Measurements from ENCODE around the gene LRMDA. TPM values are rescaled to one million over a fixed set of nuclear protein-coding genes. Genes with fewer than 3 reads are reported as not detected.

Gene LRMDA
- total and polyA plus RNA-seq, 2 of the 13 experiments (the other 11 are each of a cell fraction or from before 2014, with no cell fraction given), result 13.4 to 22.0 TPM

- Histone ChIP-seq H3K27me3 (ENCODE audit: control insufficient read depth in 1 of 2, insufficient read depth in 2 of 2, low read length in 2 of 2) (no peaks in the 10 kb centered on the region; a peak in 1 of 5 replicates), H3K9ac (ENCODE audit: insufficient read depth, low read depth, low read length) (no peak overlapping the region), H3K4me1 (ENCODE audit: insufficient read depth, low read length) (peaks cover 25% of the 10 kb centered on the region), H3K4me2 (ENCODE audit: low read depth, low read length) (no peak overlapping the region), H2AFZ (ENCODE audit: low read length) (no peak overlapping the region), H3K9me3 (ENCODE audit: low read length) (no peaks in the 10 kb centered on the region), H4K20me1 (ENCODE audit: insufficient read depth, low read length) (no peaks in the 10 kb centered on the region), H3K36me3 (replicated peaks in 1 of 2; ENCODE audit: control insufficient read depth in 1 of 2, insufficient read depth in 2 of 2, low read length in 2 of 2) (no peaks in the 10 kb centered on the region), H3K27ac (ENCODE audit: extremely low read length, insufficient read depth, low read length) (no peak overlapping the region), H3K79me2 (ENCODE audit: insufficient read depth, low read length) (no peaks in the 10 kb centered on the region), H3K4me3 (replicated peaks in 1 of 3; ENCODE audit: insufficient read depth in 1 of 3, low read depth in 2 of 3, low read length in 3 of 3) (no peak overlapping the region)
- intact Hi-C loops (cut with micrococcal nuclease; ENCODE audit: unreplicated experiment), result no loop called here
- CTCF ChIA-PET (ENCODE audit: low intra/inter-chr PET ratio, low total read pairs), result no interaction called here
- POLR2A ChIA-PET, result interaction anchor here (1.5 to 1.8 kb wide), 2 partner anchors 143 to 506 kb away, joined by 5 read pairs; partner anchors contain the start of gene ZNF503
- ATAC-seq (no peak), FAIRE-seq (no peak), DNase-seq (ENCODE audit: low spot score) (no peak)
- in situ Hi-C loops (cut with HindIII; ENCODE audit: extremely low pct_ligation_motif_present, low pct_unique_long_range_greater_than_20kb), result no loop called here
- TF ChIP-seq FOXO4 (CRISPR knock-in tag; conservative IDR thresholded peaks at IDR 0.05), result no peak
- TF ChIP-seq, protein P1, sequence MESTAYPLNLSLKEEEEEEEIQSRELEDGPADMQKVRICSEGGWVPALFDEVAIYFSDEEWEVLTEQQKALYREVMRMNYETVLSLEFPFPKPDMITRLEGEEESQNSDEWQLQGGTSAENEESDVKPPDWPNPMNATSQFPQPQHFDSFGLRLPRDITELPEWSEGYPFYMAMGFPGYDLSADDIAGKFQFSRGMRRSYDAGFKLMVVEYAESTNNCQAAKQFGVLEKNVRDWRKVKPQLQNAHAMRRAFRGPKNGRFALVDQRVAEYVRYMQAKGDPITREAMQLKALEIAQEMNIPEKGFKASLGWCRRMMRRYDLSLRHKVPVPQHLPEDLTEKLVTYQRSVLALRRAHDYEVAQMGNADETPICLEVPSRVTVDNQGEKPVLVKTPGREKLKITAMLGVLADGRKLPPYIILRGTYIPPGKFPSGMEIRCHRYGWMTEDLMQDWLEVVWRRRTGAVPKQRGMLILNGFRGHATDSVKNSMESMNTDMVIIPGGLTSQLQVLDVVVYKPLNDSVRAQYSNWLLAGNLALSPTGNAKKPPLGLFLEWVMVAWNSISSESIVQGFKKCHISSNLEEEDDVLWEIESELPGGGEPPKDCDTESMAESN (CRISPR knock-in tag; conservative IDR thresholded peaks at IDR 0.05), result no peak
- no peak for TF ChIP-seq MYNN (CRISPR knock-in tag; IDR thresholded peaks at IDR 0.05; ENCODE audit: low read depth)
- TF ChIP-seq ZNF597 (CRISPR knock-in tag; IDR thresholded peaks at IDR 0.05), result no peak
- no peak for TF ChIP-seq SOX13 (IDR thresholded peaks at IDR 0.05)
- no peak for TF ChIP-seq SOX13 (CRISPR knock-in tag; conservative IDR thresholded peaks at IDR 0.05 in 1 of 2, IDR thresholded peaks at IDR 0.05 in 1 of 2)
- no peak for TF ChIP-seq FLYWCH1 (CRISPR knock-in tag; IDR thresholded peaks at IDR 0.05)
- TF ChIP-seq AHDC1 (CRISPR knock-in tag; IDR thresholded peaks at IDR 0.05; ENCODE audit: borderline replicate concordance), result no peak
- 88% methylated on average over 5 of the region's 5 CpGs for WGBS (ENCODE audit: low lambda C conversion rate)
- no TSS peak for BruUV-seq (replicated peaks)
Measured at GRCh38 chr10:75544993-75545706, 113.7 kb downstream of the LRMDA start.

Measured in HepG2 (cell line).